GM12878 (cell line): ENCODE data around the gene TMEM214. TPM values are rescaled to one million over a fixed set of nuclear protein-coding genes. Genes with fewer than 3 reads are reported as not detected.

ENCODE experiments used
- ATAC-seq: fragments of 200-7000 bp; cut with Tn5 transposase; 3 replicates; pipeline ENCODE4 v1.9.1; 2020; ENCODE audit warnings: mild to moderate bottlenecking, moderate library complexity
- BruUV-seq: library from RNA; stranded (reverse); fragments of 400-500 nt; replicated peaks from 2 replicates; lab custom pipeline; 2021; lab: Mats Ljungman, UMichigan
- CTCF ChIA-PET: fragments of 300-600 bp; sonication (Branson Sonifier 250); formaldehyde crosslinking; extraction: SDS; loops from one replicate; lab custom pipeline; 2021; ENCODE audit warnings: inconsistent platforms; lab: Yijun Ruan, JAX
- POLR2A ChIA-PET: fragments of 350-600 bp; formaldehyde crosslinking; extraction: SDS; loops from one replicate; lab custom pipeline; 2021; ENCODE audit warnings: inconsistent platforms; lab: Charles Lee
- RAD21 ChIA-PET: fragments of 300-600 bp; sonication (Branson Sonifier 250); formaldehyde crosslinking; loops from one replicate; lab custom pipeline; 2023; ENCODE audit warnings: antibody characterized with exemption; ENCODE audit not compliant: unreplicated experiment; lab: Charles Lee
- SMC1A ChIA-PET: fragments of 300-600 bp; sonication (Branson Sonifier 250); formaldehyde crosslinking; loops from one replicate; lab custom pipeline; 2023; ENCODE audit not compliant: unreplicated experiment, uncharacterized antibody; lab: Charles Lee
- DNase-seq: peaks from one replicate; pipeline ENCODE4 v3.0.0-alpha.2; 2011; ENCODE audit warnings: low read depth, low spot score
- FAIRE-seq: peaks from 3 replicates; lab custom pipeline; 2011; peaks lifted over from hg19 to GRCh38; lab: Jason Lieb, UNC
- H2AFZ ChIP-seq: 2 replicates; pipeline ENCODE4 v1.6.0; 2011; ENCODE audit warnings: low read depth, low read length, control low read depth; ENCODE audit not compliant: control insufficient read depth
- H3K27ac ChIP-seq: 2 replicates; pipeline ENCODE4 v1.5.1; 2011; ENCODE audit warnings: control low read depth; ENCODE audit not compliant: control insufficient read depth, insufficient read depth
- H3K27me3 ChIP-seq, 2 experiments: replicated peaks in 1 of 2; 2 replicates each; pipeline versions ENCODE4 v1.6.0 to v1.6.1; 2011; ENCODE audit warnings: low read length in 1 of 2; ENCODE audit not compliant: control insufficient read depth in 2 of 2, insufficient read depth in 2 of 2
- H3K36me3 ChIP-seq, 2 experiments: 2 replicates each; pipeline ENCODE4 v1.5.1; 2011; ENCODE audit warnings: low read length in 1 of 2; ENCODE audit not compliant: control insufficient read depth in 2 of 2, insufficient read depth in 2 of 2
- H3K4me1 ChIP-seq: 2 replicates; pipeline ENCODE4 v1.6.1; 2011; ENCODE audit warnings: mild to moderate bottlenecking, low read length, moderate library complexity, mixed read lengths; ENCODE audit not compliant: control insufficient read depth, insufficient read depth
- H3K4me2 ChIP-seq: 2 replicates; pipeline ENCODE4 v1.6.0; 2011; ENCODE audit warnings: control low read depth; ENCODE audit not compliant: control insufficient read depth, insufficient read depth
- H3K4me3 ChIP-seq: fragments of 200-600 bp; sonication (generic); 2 replicates; pipeline ENCODE4 v1.5.1; 2016
- H3K79me2 ChIP-seq: 2 replicates; pipeline ENCODE4 v1.6.0; 2011; ENCODE audit warnings: low read length; ENCODE audit not compliant: control insufficient read depth, insufficient read depth
- H3K9ac ChIP-seq: 2 replicates; pipeline ENCODE4 v1.8.0; 2011; ENCODE audit warnings: low read length, control low read depth, mixed read lengths; ENCODE audit not compliant: control insufficient read depth, insufficient read depth
- H3K9me3 ChIP-seq: replicated peaks from 3 replicates; pipeline ENCODE4 v1.5.1; 2011; ENCODE audit warnings: mild to moderate bottlenecking, low read length; ENCODE audit not compliant: control insufficient read depth, insufficient read depth
- H4K20me1 ChIP-seq: 2 replicates; pipeline ENCODE4 v1.6.0; 2011; ENCODE audit not compliant: control insufficient read depth, insufficient read depth
- HDAC6 ChIP-seq: fragments of 200-600 bp; sonication (generic); IDR thresholded peaks from one replicate; pipeline ENCODE4 v1.8.0; 2017; ENCODE audit warnings: antibody characterized with exemption; ENCODE audit not compliant: unreplicated experiment
- IKZF1 ChIP-seq: fragments of 450-650 bp; conservative IDR thresholded peaks from 2 replicates; pipeline ENCODE4 v1.6.1; 2017; ENCODE audit warnings: antibody characterized with exemption, mild to moderate bottlenecking
- KAT2A ChIP-seq: conservative IDR thresholded peaks from 2 replicates; pipeline ENCODE4 v1.6.1; 2011; ENCODE audit warnings: low read depth, low read length; ENCODE audit not compliant: control insufficient read depth
- RBBP5 ChIP-seq: fragments of 200-600 bp; sonication (generic); conservative IDR thresholded peaks from 2 replicates; pipeline ENCODE4 v1.6.1; 2016
- SMARCA5 ChIP-seq: fragments of 450-650 bp; IDR thresholded peaks from 2 replicates; pipeline ENCODE4 v1.6.1; 2017; ENCODE audit warnings: mild to moderate bottlenecking
- YY1 ChIP-seq: IDR thresholded peaks from 2 replicates; pipeline ENCODE4 v1.6.1; 2011; ENCODE audit warnings: low read depth, mild to moderate bottlenecking, low read length
- WGBS: methylation state at CpG from one replicate; pipeline ENCODE4 v1.1.6; 2016; ENCODE audit warnings: low lambda C conversion rate; ENCODE audit not compliant: insufficient replicate concordance, insufficient coverage; ENCODE audit errors: missing lambda C conversion rate; 5-methylcytosine and 5-hydroxymethylcytosine counted together
- in situ Hi-C: fragments of 300-500 bp; cut with MboI; formaldehyde crosslinking; loops from 9 replicates; pipeline ENCODE4 v1.14.3; 2018; ENCODE audit warnings: mixed read lengths
- intact Hi-C: fragments of 100-400 bp; cut with micrococcal nuclease; formaldehyde crosslinking; loops from one replicate; pipeline ENCODE4 v1.14.2; 2022; ENCODE audit not compliant: unreplicated experiment
- polyA plus RNA-seq, 11 experiments: library from polyadenylated mRNA; depleted of rRNA in 4 of 11; unstranded in 6 of 11; stranded (reverse) in 5 of 11; fragments of >200 nt; fragmentation: Nextera tagmentation in 4 of 11; fragmentation: Illumina TruSeq in 1 of 11; extraction: Ambion mirVana in 4 of 11; extraction: Trizol in 1 of 11; gene quantifications; 1 replicate in 1 of 11; 2 replicates in 10 of 11; pipeline versions ENCODE4 v1.2.1 to v1.2.3, GENCODE V29; 2011 to 2016; ENCODE audit warnings: inconsistent platforms in 2 of 11, missing spikeins in 2 of 11, low read depth in 1 of 11
- total RNA-seq, 4 experiments: library from RNA; depleted of rRNA in 3 of 4; stranded (reverse); fragments of >200 nt in 3 of 4; fragmentation: Illumina TruSeq in 1 of 4; extraction: Trizol in 1 of 4; gene quantifications; 2 replicates each; pipeline versions ENCODE4 v1.2.1 to v1.2.3, GENCODE V29; 2013 to 2021
- TF ChIP-seq, protein P1 (sequence below), 3 experiments: IDR thresholded peaks in 2 of 3; conservative IDR thresholded peaks in 1 of 3; 2 replicates each; pipeline ENCODE4 v1.5.1; 2011; ENCODE audit warnings: low read depth in 3 of 3, low read length in 3 of 3, mild to moderate bottlenecking in 3 of 3, control low read depth in 2 of 3, moderate library complexity in 2 of 3, inconsistent platforms in 1 of 3, mixed read lengths in 1 of 3; ENCODE audit not compliant: control insufficient read depth in 2 of 3, insufficient read depth in 1 of 3; ENCODE audit errors: extremely low read depth in 1 of 3
- TF ChIP-seq, protein P2 (sequence below): fragments of 150-350 bp; IDR thresholded peaks from 2 replicates; pipeline ENCODE4 v1.6.1; 2016; ENCODE audit warnings: low read depth, low read length
- TF ChIP-seq, protein P3 (sequence below): fragments of 450-650 bp; IDR thresholded peaks from 2 replicates; pipeline ENCODE4 v1.6.1; 2017; ENCODE audit warnings: borderline replicate concordance

Gene TMEM214
- total and polyA plus RNA-seq, 10 of the 15 experiments (the other 5 are each of a cell fraction or from before 2014, with no cell fraction given) = 10.4 to 79.2 (median 45.0) TPM

DNA sequence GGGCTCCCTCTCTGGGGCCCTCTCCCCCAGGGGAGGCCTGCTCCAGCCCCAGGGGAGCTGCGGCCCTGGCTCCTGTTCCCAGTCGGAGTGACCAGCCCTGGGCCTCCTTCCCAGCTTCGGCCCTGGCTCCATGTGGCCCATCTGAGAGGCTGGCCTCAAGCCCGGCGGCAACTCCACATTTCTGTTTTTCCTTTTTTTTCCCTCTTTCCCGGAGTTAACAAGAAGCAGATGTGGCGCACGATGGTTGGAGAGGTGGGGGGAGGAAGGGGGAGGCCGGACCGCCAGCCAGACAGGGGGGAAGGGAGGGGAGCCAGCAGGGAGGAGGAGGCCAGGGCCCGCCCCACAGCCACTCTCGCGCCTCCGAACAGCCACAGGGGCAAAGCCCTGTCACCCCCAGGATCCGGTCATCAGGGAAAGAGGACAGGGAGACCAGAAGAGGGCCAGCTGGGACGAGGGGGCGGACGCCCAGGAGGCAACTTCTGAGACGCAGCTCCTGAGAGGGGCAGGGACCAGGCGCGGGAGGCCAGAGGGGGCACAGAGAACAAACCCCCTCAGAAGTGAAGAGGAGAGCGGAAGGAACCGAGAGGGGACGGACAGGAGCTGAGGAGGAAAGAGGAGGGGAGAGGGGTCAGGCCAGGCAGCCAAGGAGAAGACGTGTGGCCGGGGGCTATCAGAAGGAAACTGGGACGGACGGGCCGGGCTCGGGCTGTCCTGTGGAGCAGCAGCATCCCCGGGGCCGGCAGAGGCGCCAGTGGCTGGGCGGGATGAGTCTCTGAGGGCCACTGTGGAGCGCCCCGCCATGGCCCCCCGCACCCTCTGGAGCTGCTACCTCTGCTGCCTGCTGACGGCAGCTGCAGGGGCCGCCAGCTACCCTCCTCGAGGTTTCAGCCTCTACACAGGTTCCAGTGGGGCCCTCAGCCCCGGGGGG is 45.8 kb downstream of the TMEM214 start, which contains the start of gene EMILIN1 (continued):
- TF ChIP-seq, protein P1, sequence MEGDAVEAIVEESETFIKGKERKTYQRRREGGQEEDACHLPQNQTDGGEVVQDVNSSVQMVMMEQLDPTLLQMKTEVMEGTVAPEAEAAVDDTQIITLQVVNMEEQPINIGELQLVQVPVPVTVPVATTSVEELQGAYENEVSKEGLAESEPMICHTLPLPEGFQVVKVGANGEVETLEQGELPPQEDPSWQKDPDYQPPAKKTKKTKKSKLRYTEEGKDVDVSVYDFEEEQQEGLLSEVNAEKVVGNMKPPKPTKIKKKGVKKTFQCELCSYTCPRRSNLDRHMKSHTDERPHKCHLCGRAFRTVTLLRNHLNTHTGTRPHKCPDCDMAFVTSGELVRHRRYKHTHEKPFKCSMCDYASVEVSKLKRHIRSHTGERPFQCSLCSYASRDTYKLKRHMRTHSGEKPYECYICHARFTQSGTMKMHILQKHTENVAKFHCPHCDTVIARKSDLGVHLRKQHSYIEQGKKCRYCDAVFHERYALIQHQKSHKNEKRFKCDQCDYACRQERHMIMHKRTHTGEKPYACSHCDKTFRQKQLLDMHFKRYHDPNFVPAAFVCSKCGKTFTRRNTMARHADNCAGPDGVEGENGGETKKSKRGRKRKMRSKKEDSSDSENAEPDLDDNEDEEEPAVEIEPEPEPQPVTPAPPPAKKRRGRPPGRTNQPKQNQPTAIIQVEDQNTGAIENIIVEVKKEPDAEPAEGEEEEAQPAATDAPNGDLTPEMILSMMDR (IDR thresholded peaks at IDR 0.05 in 2 of 3, conservative IDR thresholded peaks at IDR 0.05 in 1 of 3; ENCODE audit: control insufficient read depth in 2 of 3, extremely low read depth in 1 of 3, insufficient read depth in 1 of 3, low read depth in 3 of 3, low read length in 3 of 3) = no peak

DNA sequence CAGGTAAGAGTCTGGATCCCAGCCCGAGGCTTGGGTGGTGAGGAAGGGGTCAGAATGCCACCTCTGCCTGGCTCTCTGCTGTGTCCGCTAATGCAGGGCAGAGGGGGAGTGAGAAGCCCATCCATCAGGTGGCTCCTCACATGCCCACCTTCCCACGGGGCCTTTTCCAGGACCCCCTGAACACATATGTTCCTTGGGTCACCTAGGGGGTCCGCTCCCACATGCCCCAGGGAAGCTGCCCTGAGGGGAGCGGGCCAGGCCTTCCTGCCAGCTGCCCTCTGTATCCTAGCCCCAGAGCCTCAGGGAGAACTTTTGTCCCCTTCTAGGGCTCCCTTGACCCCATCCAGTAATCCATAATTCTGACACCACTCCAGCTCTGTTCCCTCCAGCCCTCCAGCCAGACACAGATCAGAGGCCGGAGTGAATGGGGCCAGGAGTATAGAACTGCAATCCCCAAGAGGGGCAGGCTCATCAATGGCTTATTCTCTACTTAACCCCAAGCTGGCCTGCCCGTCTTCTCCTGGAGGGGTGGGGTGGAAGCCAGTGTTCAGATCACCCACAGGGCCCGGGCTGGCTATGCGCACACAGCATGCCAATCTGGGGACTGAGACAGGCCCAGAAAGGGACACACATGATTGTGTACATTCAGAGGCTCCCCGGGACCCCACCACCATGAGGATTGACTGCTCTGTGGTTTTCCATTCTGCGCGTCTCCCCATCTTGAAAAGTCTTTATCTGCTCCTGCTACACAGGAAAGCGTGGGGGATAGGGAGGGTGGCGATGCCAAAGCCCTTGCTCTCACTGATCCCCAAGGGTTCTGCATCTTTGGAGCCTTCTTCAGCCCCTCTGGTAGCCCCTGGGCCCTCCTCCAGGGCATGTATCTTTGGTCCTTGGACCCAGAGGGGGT is 46.7 kb downstream of the TMEM214 start:
- Histone ChIP-seq H2AFZ (no peak overlapping the region), H3K4me2 (no peak overlapping the region), H3K9ac (no peak overlapping the region), H4K20me1 (no peaks in the 10 kb centered on the region), H3K4me3 (no peak overlapping the region), H3K36me3 (no peaks in the 10 kb centered on the region), H3K9me3 (no peaks in the 10 kb centered on the region), H3K27me3 (no peaks in the 10 kb centered on the region), H3K4me1 (peaks cover 38% of the 10 kb centered on the region), H3K79me2 (no peaks in the 10 kb centered on the region), H3K27ac (no peak overlapping the region)
- ATAC-seq (no peak), FAIRE-seq (no peak), DNase-seq (no peak)
- ChIA-PET SMC1A (no interaction called here), CTCF (no interaction called here), RAD21 (no interaction called here), POLR2A (interaction anchor here (4.9 kb wide), 1 partner anchor 29 kb away, joined by 27 read pairs; the partner anchor contains the start of gene AGBL5)
- 73% methylated on average over 14 of the region's 14 CpGs for WGBS
- intact Hi-C loops = loop anchor here (2.0 kb wide), 1 partner anchor 47 kb away; the partner anchor contains the start of gene TMEM214
- no TSS peak for BruUV-seq
- in situ Hi-C loops = loop anchor here (10.0 kb wide), 1 partner anchor 115 kb away; no protein-coding TSS in a partner anchor
- TF ChIP-seq IKZF1 (no peak), YY1 (no peak), RBBP5 (no peak), HDAC6 (no peak), KAT2A (no peak), SMARCA5 (no peak)
- TF ChIP-seq, protein P2, sequence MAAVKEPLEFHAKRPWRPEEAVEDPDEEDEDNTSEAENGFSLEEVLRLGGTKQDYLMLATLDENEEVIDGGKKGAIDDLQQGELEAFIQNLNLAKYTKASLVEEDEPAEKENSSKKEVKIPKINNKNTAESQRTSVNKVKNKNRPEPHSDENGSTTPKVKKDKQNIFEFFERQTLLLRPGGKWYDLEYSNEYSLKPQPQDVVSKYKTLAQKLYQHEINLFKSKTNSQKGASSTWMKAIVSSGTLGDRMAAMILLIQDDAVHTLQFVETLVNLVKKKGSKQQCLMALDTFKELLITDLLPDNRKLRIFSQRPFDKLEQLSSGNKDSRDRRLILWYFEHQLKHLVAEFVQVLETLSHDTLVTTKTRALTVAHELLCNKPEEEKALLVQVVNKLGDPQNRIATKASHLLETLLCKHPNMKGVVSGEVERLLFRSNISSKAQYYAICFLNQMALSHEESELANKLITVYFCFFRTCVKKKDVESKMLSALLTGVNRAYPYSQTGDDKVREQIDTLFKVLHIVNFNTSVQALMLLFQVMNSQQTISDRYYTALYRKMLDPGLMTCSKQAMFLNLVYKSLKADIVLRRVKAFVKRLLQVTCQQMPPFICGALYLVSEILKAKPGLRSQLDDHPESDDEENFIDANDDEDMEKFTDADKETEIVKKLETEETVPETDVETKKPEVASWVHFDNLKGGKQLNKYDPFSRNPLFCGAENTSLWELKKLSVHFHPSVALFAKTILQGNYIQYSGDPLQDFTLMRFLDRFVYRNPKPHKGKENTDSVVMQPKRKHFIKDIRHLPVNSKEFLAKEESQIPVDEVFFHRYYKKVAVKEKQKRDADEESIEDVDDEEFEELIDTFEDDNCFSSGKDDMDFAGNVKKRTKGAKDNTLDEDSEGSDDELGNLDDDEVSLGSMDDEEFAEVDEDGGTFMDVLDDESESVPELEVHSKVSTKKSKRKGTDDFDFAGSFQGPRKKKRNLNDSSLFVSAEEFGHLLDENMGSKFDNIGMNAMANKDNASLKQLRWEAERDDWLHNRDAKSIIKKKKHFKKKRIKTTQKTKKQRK = no peak
- TF ChIP-seq, protein P3, sequence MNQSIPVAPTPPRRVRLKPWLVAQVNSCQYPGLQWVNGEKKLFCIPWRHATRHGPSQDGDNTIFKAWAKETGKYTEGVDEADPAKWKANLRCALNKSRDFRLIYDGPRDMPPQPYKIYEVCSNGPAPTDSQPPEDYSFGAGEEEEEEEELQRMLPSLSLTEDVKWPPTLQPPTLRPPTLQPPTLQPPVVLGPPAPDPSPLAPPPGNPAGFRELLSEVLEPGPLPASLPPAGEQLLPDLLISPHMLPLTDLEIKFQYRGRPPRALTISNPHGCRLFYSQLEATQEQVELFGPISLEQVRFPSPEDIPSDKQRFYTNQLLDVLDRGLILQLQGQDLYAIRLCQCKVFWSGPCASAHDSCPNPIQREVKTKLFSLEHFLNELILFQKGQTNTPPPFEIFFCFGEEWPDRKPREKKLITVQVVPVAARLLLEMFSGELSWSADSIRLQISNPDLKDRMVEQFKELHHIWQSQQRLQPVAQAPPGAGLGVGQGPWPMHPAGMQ = no peak
